PC-3 (cell line): ENCODE data around the gene LHX1. TPM values are rescaled to one million over a fixed set of nuclear protein-coding genes. Genes with fewer than 3 reads are reported as not detected.

Experiments used
- ATAC-seq: fragments of 200-7000 bp; cut with Tn5 transposase; 2 replicates; pipeline ENCODE4 v1.9.1; 2020; ENCODE audit warnings: mild to moderate bottlenecking, moderate library complexity
- BruUV-seq: library from RNA; stranded (reverse); fragments of 400-500 nt; replicated peaks from 2 replicates; lab custom pipeline; 2021; lab: Mats Ljungman, UMichigan
- CTCF ChIA-PET: fragments of 300-600 bp; sonication (Branson Sonifier 250); formaldehyde crosslinking; loops from one replicate; lab custom pipeline; 2022; ENCODE audit warnings: antibody characterized with exemption; lab: Charles Lee
- POLR2A ChIA-PET: fragments of 300-600 bp; sonication (Branson Sonifier 250); formaldehyde crosslinking; loops from one replicate; lab custom pipeline; 2022; ENCODE audit warnings: antibody characterized with exemption; ENCODE audit not compliant: unreplicated experiment; lab: Charles Lee
- DNase-seq: peaks from one replicate; pipeline ENCODE4 v3.0.0-alpha.2; 2015
- H2AFZ ChIP-seq: fragments of 300-600 bp; sonication (generic); 2 replicates; pipeline ENCODE4 v1.6.0; 2016; ENCODE audit warnings: antibody characterized with exemption, low read length
- H3F3A ChIP-seq: fragments of 300-600 bp; sonication (generic); one replicate; pipeline ENCODE4 v1.6.0; 2017; ENCODE audit warnings: antibody characterized with exemption, low read length, control low read depth, mild to moderate bottlenecking; ENCODE audit not compliant: unreplicated experiment
- H3K27ac ChIP-seq: fragments of 300-600 bp; sonication (generic); 2 replicates; pipeline ENCODE4 v1.5.1; 2016; ENCODE audit warnings: mild to moderate bottlenecking, low read length
- H3K27me3 ChIP-seq: fragments of 300-600 bp; sonication (generic); 2 replicates; pipeline ENCODE4 v1.6.1; 2016; ENCODE audit warnings: low read length, mixed read lengths
- H3K36me3 ChIP-seq: fragments of 300-600 bp; sonication (generic); 2 replicates; pipeline ENCODE4 v1.6.1; 2016; ENCODE audit warnings: low read depth, mixed run types, low read length, mixed read lengths
- H3K4me1 ChIP-seq: fragments of 300-600 bp; sonication (generic); 2 replicates; pipeline ENCODE4 v1.5.1; 2016; ENCODE audit warnings: low read length; ENCODE audit not compliant: insufficient read depth
- H3K4me2 ChIP-seq: fragments of 300-600 bp; sonication (generic); 2 replicates; pipeline ENCODE4 v1.6.0; 2016; ENCODE audit warnings: low read length
- H3K4me3 ChIP-seq: fragments of 300-600 bp; sonication (generic); 2 replicates; pipeline ENCODE4 v1.5.1; 2016; ENCODE audit warnings: mild to moderate bottlenecking, low read length, mixed read lengths
- H3K79me2 ChIP-seq: fragments of 300-600 bp; sonication (generic); 2 replicates; pipeline ENCODE4 v1.6.1; 2017; ENCODE audit warnings: low read length, mixed read lengths
- H3K9ac ChIP-seq: fragments of 300-600 bp; sonication (generic); 2 replicates; pipeline ENCODE4 v1.6.0; 2016; ENCODE audit warnings: mild to moderate bottlenecking, low read length
- H3K9me2 ChIP-seq: fragments of 300-600 bp; sonication (generic); replicated peaks from 2 replicates; pipeline ENCODE4 v1.6.1; 2016; ENCODE audit warnings: mixed run types, low read length, mixed read lengths
- H3K9me3 ChIP-seq: fragments of 300-600 bp; sonication (generic); 2 replicates; pipeline ENCODE4 v1.6.1; 2016; ENCODE audit warnings: low read length, mixed read lengths
- H4K20me1 ChIP-seq: fragments of 300-600 bp; sonication (generic); 2 replicates; pipeline ENCODE4 v1.6.1; 2016; ENCODE audit warnings: low read length, mixed read lengths
- EZH2 ChIP-seq: fragments of 300-600 bp; sonication (generic); IDR thresholded peaks from one replicate; pipeline ENCODE4 v1.6.1; 2017; ENCODE audit warnings: antibody characterized with exemption, mild to moderate bottlenecking, low read length; ENCODE audit not compliant: unreplicated experiment
- EZH2phosphoT487 ChIP-seq: fragments of 300-600 bp; sonication (generic); IDR thresholded peaks from 2 replicates; pipeline ENCODE4 v1.6.1; 2018; ENCODE audit warnings: mild to moderate bottlenecking, antibody characterized with exemption, low read length, borderline replicate concordance
- intact Hi-C: fragments of 100-400 bp; cut with micrococcal nuclease; formaldehyde crosslinking; loops from 2 replicates; pipeline ENCODE4 v1.9.0; 2023
- total RNA-seq: library from RNA; depleted of rRNA; stranded (reverse); fragments of >200 nt; gene quantifications from 2 replicates; pipeline ENCODE4 v1.2.3, GENCODE V29; 2014
- TF ChIP-seq, protein P1 (sequence below): fragments of 300-600 bp; sonication (generic); conservative IDR thresholded peaks from 2 replicates; pipeline ENCODE4 v1.5.1; 2017; ENCODE audit warnings: antibody characterized with exemption, low read depth, mild to moderate bottlenecking, low read length

The LHX1 gene
- total RNA-seq, 1 experiment from 2014 or later = not detected

DNA sequence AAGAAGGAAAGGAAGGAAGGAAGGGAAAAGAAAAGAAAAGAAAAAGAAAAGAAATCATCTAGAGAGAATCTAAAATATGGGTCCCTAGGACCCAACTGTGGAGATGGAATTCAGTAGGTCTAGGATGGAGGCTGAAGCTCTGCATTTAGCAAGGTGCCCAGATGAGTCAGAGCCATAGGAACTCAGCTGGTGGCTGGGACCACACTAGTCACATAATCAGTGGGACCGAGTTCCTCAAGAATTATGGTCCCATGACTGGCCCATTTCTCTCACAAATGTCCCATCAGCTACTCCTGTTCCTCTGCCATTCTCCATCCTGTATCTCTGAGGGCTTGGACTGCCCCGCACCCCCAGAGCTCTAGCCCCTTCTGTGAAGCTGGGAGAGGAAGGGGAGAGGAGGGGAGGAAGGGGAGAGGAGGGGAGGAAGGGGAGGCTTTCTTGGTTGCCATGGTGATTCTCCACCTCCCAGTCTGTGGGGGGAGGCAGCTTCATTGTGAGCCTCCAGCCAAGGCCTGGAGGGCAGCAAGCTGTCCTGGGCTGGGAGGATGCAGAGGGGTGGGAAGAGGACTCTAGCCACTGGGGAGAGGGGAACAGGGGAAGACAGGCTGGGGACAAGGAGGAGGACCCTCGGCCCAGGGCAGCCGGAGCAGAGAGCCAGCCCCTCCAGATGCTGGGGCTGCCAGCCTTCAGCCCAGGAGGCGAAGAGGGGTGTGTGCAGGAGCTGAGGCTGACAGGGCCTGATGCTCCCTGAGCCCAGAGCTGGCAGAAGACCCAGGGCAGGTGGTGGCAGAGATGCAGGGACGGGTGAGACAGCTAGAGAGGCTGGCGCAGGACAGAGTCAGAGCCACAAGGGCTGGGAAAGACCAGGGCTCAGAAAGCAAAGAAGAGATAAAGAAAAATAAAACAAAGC is 37.8 kb upstream of the LHX1 start:
- Histone ChIP-seq H3K4me1 (no peaks in the 10 kb centered on the region), H2AFZ (no peak overlapping the region), H3K4me2 (no peak overlapping the region), H3K36me3 (no peaks in the 10 kb centered on the region), H3K27me3 (no peaks in the 10 kb centered on the region), H3K27ac (no peak overlapping the region), H3K9ac (no peak overlapping the region), H3K79me2 (no peaks in the 10 kb centered on the region), H3K9me2 (no peaks in the 10 kb centered on the region), H3K9me3 (no peaks in the 10 kb centered on the region), H3K4me3 (no peak overlapping the region), H3F3A (no peaks in the 10 kb centered on the region), H4K20me1 (no peaks in the 10 kb centered on the region)
- TF ChIP-seq EZH2phosphoT487 = no peak
- no peak for TF ChIP-seq EZH2
- POLR2A ChIA-PET = no interaction called here
- intact Hi-C loops = no loop called here
- DNase-seq = no peak
- ATAC-seq = no peak
- CTCF ChIA-PET = no interaction called here
- BruUV-seq = no TSS peak

DNA sequence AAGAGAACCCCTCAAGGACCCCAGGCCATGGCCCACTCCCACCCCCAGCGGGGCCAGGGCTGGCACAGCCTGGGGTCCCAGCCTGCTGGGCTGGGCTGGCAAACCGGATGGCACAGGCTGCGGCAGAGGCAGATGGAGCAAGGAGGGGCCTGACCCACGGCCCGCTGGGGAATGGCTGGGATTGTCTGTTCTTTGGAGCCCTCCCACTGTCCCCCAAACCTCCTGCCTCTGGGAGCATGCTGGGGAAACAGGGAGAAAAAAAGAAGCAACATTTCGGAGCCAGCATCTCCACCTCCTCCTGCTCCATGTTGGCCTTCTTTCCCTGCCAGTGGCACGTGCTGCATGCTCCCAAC is 37.1 kb upstream of the LHX1 start:
- ChIA-PET POLR2A (no interaction called here), CTCF (no interaction called here)
- no peaks in the 10 kb centered on the region for H3K4me1 ChIP-seq
- no TSS peak for BruUV-seq
- H3K9ac ChIP-seq = no peak overlapping the region
- no peaks in the 10 kb centered on the region for H3K36me3 ChIP-seq
- H3K9me2 ChIP-seq = no peaks in the 10 kb centered on the region
- no peaks in the 10 kb centered on the region for H3K9me3 ChIP-seq
- no peak overlapping the region for H3K27ac ChIP-seq
- ATAC-seq (no peak), DNase-seq (no peak)
- no peak overlapping the region for H2AFZ ChIP-seq
- H3K4me3 ChIP-seq = no peak overlapping the region
- intact Hi-C loops = no loop called here
- no peaks in the 10 kb centered on the region for H4K20me1 ChIP-seq
- H3K27me3 ChIP-seq = no peaks in the 10 kb centered on the region
- no peaks in the 10 kb centered on the region for H3K79me2 ChIP-seq
- no peaks in the 10 kb centered on the region for H3F3A ChIP-seq
- H3K4me2 ChIP-seq = no peak overlapping the region
- TF ChIP-seq EZH2 = no peak
- TF ChIP-seq EZH2phosphoT487 = no peak
- TF ChIP-seq, protein P1, sequence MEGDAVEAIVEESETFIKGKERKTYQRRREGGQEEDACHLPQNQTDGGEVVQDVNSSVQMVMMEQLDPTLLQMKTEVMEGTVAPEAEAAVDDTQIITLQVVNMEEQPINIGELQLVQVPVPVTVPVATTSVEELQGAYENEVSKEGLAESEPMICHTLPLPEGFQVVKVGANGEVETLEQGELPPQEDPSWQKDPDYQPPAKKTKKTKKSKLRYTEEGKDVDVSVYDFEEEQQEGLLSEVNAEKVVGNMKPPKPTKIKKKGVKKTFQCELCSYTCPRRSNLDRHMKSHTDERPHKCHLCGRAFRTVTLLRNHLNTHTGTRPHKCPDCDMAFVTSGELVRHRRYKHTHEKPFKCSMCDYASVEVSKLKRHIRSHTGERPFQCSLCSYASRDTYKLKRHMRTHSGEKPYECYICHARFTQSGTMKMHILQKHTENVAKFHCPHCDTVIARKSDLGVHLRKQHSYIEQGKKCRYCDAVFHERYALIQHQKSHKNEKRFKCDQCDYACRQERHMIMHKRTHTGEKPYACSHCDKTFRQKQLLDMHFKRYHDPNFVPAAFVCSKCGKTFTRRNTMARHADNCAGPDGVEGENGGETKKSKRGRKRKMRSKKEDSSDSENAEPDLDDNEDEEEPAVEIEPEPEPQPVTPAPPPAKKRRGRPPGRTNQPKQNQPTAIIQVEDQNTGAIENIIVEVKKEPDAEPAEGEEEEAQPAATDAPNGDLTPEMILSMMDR = no peak

DNA sequence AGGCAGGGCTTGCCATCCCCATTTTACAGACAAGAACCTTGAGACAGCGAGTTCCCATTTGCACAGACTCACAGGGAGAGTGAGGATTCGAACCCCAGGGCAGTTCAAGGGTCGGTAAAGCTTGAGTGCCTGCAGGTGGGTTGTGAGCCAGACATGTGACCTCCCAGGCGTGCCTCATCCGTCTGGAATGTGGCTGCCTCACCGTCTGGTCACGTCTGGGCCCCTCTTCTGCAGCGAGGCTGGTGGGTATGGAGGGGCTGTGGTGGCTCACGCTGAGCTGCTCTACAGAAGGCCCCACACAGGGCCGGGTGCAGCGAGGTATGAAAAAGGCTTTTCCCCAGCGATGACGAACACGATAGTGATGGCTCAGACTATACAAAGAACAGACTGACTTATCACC is 35.8 kb upstream of the LHX1 start:
- ChIA-PET POLR2A (no interaction called here), CTCF (no interaction called here)
- no peak overlapping the region for H2AFZ ChIP-seq
- no peaks in the 10 kb centered on the region for H3K4me1 ChIP-seq
- H3K36me3 ChIP-seq = no peaks in the 10 kb centered on the region
- BruUV-seq = no TSS peak
- DNase-seq (no peak), ATAC-seq (no peak)
- H3K27ac ChIP-seq = no peak overlapping the region
- H4K20me1 ChIP-seq = no peaks in the 10 kb centered on the region
- H3K79me2 ChIP-seq = no peaks in the 10 kb centered on the region
- H3K4me2 ChIP-seq = no peak overlapping the region
- 0 out of 2 replicates have a peak, but pooled peaks cover 2% of the 10 kb centered on the region for H3K27me3 ChIP-seq
- H3K9me2 ChIP-seq = no peaks in the 10 kb centered on the region
- H3K4me3 ChIP-seq = no peak overlapping the region
- H3F3A ChIP-seq = no peaks in the 10 kb centered on the region
- H3K9ac ChIP-seq = no peak overlapping the region
- no peak for TF ChIP-seq EZH2
- TF ChIP-seq EZH2phosphoT487 = no peak
- TF ChIP-seq, protein P1 = no peak
- no peaks in the 10 kb centered on the region for H3K9me3 ChIP-seq
- intact Hi-C loops = no loop called here
